ENCODE measurements around the gene C14orf93.
A peak's percentile ranks its signal among the peaks of the same experiment; 100 is the strongest.

The C14orf93 gene

DNA sequence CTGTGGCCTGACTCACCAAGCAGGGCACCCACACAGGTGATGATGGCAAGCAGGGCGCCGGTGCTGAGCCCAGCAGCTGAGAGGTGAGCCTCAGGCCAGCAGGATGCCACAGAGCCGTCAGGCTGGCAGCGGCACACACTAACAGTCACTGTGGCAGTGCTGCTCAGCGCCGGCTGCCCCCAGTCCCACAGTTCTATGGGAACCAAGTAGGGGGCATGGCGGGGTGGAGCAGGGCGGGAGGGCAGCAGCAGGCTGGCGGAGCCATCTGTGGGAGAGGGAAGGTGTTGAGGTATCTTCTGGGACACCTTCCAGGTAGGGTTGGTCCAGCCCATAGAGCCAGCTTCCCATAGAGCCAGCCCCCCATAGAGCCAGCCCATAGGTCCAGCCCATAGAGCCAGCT, 39.1 kb upstream of the C14orf93 start:
- TF ChIP-seq SIN3A (IDR thresholded peaks at IDR 0.05; ENCODE audit: borderline replicate concordance, insufficient read depth, low read length): no peak

GRCh38 chr14:23047751-23048693, 38.1 kb upstream of the C14orf93 start:
- no peak for TF ChIP-seq POLR2AphosphoS5 (IDR thresholded peaks at IDR 0.05; ENCODE audit: low read depth, low read length)
- TF ChIP-seq REST (IDR thresholded peaks at IDR 0.05; ENCODE audit: insufficient read depth in 1 of 2, low read depth in 2 of 2, low read length in 2 of 2): no peak
- no peak for TF ChIP-seq FOXP2 (optimal IDR thresholded peaks at IDR 0.05; ENCODE audit: borderline replicate concordance, extremely low read depth, extremely low read length, insufficient read depth)
- TF ChIP-seq TAF1 (IDR thresholded peaks at IDR 0.05; ENCODE audit: borderline replicate concordance, insufficient read depth, low read length): no peak
- no peak for TF ChIP-seq SIN3A (IDR thresholded peaks at IDR 0.05; ENCODE audit: borderline replicate concordance, insufficient read depth, low read length)

- TF ChIP-seq TAF1 (IDR thresholded peaks at IDR 0.05; ENCODE audit: borderline replicate concordance, insufficient read depth, low read length) (no peak), FOXP2 (optimal IDR thresholded peaks at IDR 0.05; ENCODE audit: borderline replicate concordance, extremely low read depth, extremely low read length, insufficient read depth) (peak; percentile 22)
Measured at GRCh38 chr14:23047034-23047634, 37.2 kb upstream of the C14orf93 start.

GRCh38 chr14:23045419-23046357, 35.7 kb upstream of the C14orf93 start:
- TF ChIP-seq REST (IDR thresholded peaks at IDR 0.05; ENCODE audit: insufficient read depth in 1 of 2, low read depth in 2 of 2, low read length in 2 of 2) (no peak), POLR2AphosphoS5 (IDR thresholded peaks at IDR 0.05; ENCODE audit: low read depth, low read length) (no peak), TAF1 (IDR thresholded peaks at IDR 0.05; ENCODE audit: borderline replicate concordance, insufficient read depth, low read length) (no peak), SIN3A (IDR thresholded peaks at IDR 0.05; ENCODE audit: borderline replicate concordance, insufficient read depth, low read length) (no peak), FOXP2 (optimal IDR thresholded peaks at IDR 0.05; ENCODE audit: borderline replicate concordance, extremely low read depth, extremely low read length, insufficient read depth) (no peak)

DNA sequence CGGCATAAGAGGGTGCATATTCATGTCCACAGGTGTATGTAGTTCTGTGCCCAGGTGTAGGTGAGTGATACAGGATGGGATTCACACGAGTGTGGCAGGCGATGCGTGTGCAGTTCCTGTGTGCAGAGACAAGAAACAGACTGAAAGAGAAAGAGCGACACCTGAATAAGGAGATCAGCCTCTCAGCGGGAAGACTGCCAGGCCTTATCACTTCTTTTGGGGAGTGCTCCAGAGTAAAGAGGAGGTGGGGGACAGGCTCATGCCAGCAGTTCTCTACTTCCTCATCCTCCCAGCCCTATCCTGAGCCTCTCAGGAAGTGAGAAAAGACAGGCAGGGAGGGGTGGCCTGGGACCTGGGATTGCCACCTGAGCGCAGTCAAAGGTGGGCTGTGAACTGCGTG, 34.9 kb upstream of the C14orf93 start:
- no peak for TF ChIP-seq POLR2AphosphoS5 (IDR thresholded peaks at IDR 0.05; ENCODE audit: low read depth, low read length)

DNA sequence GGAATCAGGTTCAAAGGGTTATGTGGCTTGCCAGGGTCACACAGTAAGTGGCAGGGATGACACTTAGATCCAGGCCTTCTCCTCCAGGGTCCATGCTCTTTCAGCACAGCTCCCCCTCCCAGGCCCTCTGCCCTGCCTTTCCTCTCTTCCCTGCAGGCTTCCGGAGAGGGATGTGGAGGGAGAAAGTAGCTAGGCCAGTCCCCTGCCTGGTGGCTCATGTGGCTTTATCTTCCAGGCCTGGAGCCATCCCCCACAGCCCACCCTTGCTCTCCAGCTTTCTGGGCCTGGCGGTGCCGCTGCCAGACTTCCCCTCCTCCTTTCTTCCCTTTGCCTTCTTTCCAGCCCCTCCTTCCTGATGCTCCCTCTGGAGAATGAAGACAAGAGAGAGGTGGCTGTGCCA, 33.8 kb upstream of the C14orf93 start:
- TF ChIP-seq SIN3A (IDR thresholded peaks at IDR 0.05; ENCODE audit: borderline replicate concordance, insufficient read depth, low read length) (no peak), FOXP2 (optimal IDR thresholded peaks at IDR 0.05; ENCODE audit: borderline replicate concordance, extremely low read depth, extremely low read length, insufficient read depth) (no peak), POLR2AphosphoS5 (IDR thresholded peaks at IDR 0.05; ENCODE audit: low read depth, low read length) (no peak), TAF1 (IDR thresholded peaks at IDR 0.05; ENCODE audit: borderline replicate concordance, insufficient read depth, low read length) (no peak), REST (IDR thresholded peaks at IDR 0.05; ENCODE audit: insufficient read depth in 1 of 2, low read depth in 2 of 2, low read length in 2 of 2) (no peak)

Data from PFSK-1 (cell line).